ENCODE measurements around the gene TNFAIP8.

TNFAIP8 gene

GRCh38 chr5:119378075-119378700 is 22.4 kb downstream of the TNFAIP8 start:
- DNase-seq (ENCODE audit: low spot score in 2 of 2) (no peak), ATAC-seq (ENCODE audit: low read depth) (no peak)
- Mint-ChIP-seq H3K36me3 (peaks cover 16% of the 10 kb centered on the region), H3K9me3 (no peaks in the 10 kb centered on the region), H3K4me3 (no peak overlapping the region), H3K4me1 (peaks cover 43% of the 10 kb centered on the region), H3K27me3 (no peaks in the 10 kb centered on the region), H3K27ac (peak overlapping the region; percentile 83)

- Mint-ChIP-seq H3K4me3 (no peak overlapping the region), H3K4me1 (peaks cover 47% of the 10 kb centered on the region), H3K36me3 (peaks cover 16% of the 10 kb centered on the region), H3K27me3 (no peaks in the 10 kb centered on the region), H3K9me3 (no peaks in the 10 kb centered on the region), H3K27ac (peak overlapping the region; percentile 88)
- DNase-seq (ENCODE audit: low spot score in 2 of 2) (no peak), ATAC-seq (ENCODE audit: low read depth) (no peak)
Measured at GRCh38 chr5:119379096-119379495, 23.3 kb downstream of the TNFAIP8 start.

- peaks cover 50% of the 10 kb centered on the region for H3K4me1 Mint-ChIP-seq
- no peak for DNase-seq (ENCODE audit: low spot score in 2 of 2)
- no peak overlapping the region for H3K4me3 Mint-ChIP-seq
- H3K27ac Mint-ChIP-seq, result peak overlapping the region; percentile 88
- no peaks in the 10 kb centered on the region for H3K27me3 Mint-ChIP-seq
- H3K36me3 Mint-ChIP-seq, result peaks cover 17% of the 10 kb centered on the region
- ATAC-seq (ENCODE audit: low read depth), result peak; percentile 66
- H3K9me3 Mint-ChIP-seq, result no peaks in the 10 kb centered on the region
Measured at GRCh38 chr5:119379942-119380547, 24.2 kb downstream of the TNFAIP8 start.

GRCh38 chr5:119382169-119382568 is 26.4 kb downstream of the TNFAIP8 start:
- H3K4me3 Mint-ChIP-seq, result no peak overlapping the region

GRCh38 chr5:119383008-119383407 is 27.2 kb downstream of the TNFAIP8 start:
- H3K36me3 Mint-ChIP-seq, result peaks cover 19% of the 10 kb centered on the region
- H3K4me3 Mint-ChIP-seq, result no peak overlapping the region

More at GRCh38 chr5:119382169-119382568, 26.4 kb downstream of the TNFAIP8 start:
- DNase-seq (ENCODE audit: low spot score in 2 of 2) (no peak), ATAC-seq (ENCODE audit: low read depth) (no peak)
- H3K27me3 Mint-ChIP-seq, result no peaks in the 10 kb centered on the region
- H3K36me3 Mint-ChIP-seq, result peaks cover 17% of the 10 kb centered on the region
- peak overlapping the region; percentile 48 for H3K27ac Mint-ChIP-seq
- no peaks in the 10 kb centered on the region for H3K9me3 Mint-ChIP-seq
- peaks cover 63% of the 10 kb centered on the region for H3K4me1 Mint-ChIP-seq

GRCh38 chr5:119385136-119385535 is 29.3 kb downstream of the TNFAIP8 start:
- Mint-ChIP-seq H3K9me3 (no peaks in the 10 kb centered on the region), H3K4me3 (peak overlapping the region; percentile 41), H3K36me3 (peaks cover 29% of the 10 kb centered on the region), H3K27me3 (no peaks in the 10 kb centered on the region), H3K4me1 (peaks cover 66% of the 10 kb centered on the region), H3K27ac (peak overlapping the region; percentile 48)
- no peak for ATAC-seq (ENCODE audit: low read depth)
- no peak for DNase-seq (ENCODE audit: low spot score in 2 of 2)

More at GRCh38 chr5:119383008-119383407, 27.2 kb downstream of the TNFAIP8 start:
- DNase-seq (ENCODE audit: low spot score in 2 of 2) (no peak), ATAC-seq (ENCODE audit: low read depth) (no peak)
- peaks cover 65% of the 10 kb centered on the region for H3K4me1 Mint-ChIP-seq
- no peaks in the 10 kb centered on the region for H3K27me3 Mint-ChIP-seq
- no peaks in the 10 kb centered on the region for H3K9me3 Mint-ChIP-seq
- peak overlapping the region; percentile 48 for H3K27ac Mint-ChIP-seq

GRCh38 chr5:119385536-119386128 is 29.8 kb downstream of the TNFAIP8 start:
- peak overlapping the region; percentile 41 for H3K4me3 Mint-ChIP-seq
- peaks cover 28% of the 10 kb centered on the region for H3K36me3 Mint-ChIP-seq
- ATAC-seq (ENCODE audit: low read depth) (peak; percentile 31), DNase-seq (ENCODE audit: low spot score in 2 of 2) (no peak)
- no peaks in the 10 kb centered on the region for H3K27me3 Mint-ChIP-seq
- H3K4me1 Mint-ChIP-seq, result peaks cover 64% of the 10 kb centered on the region
- H3K27ac Mint-ChIP-seq, result peak overlapping the region; percentile 48
- no peaks in the 10 kb centered on the region for H3K9me3 Mint-ChIP-seq

GRCh38 chr5:119386596-119387344 is 31.0 kb downstream of the TNFAIP8 start:
- Mint-ChIP-seq H3K36me3 (peaks cover 34% of the 10 kb centered on the region), H3K4me1 (peaks cover 66% of the 10 kb centered on the region), H3K9me3 (no peaks in the 10 kb centered on the region), H3K4me3 (no peak overlapping the region), H3K27ac (peak overlapping the region; percentile 48), H3K27me3 (no peaks in the 10 kb centered on the region)
- DNase-seq (ENCODE audit: low spot score in 2 of 2) (no peak), ATAC-seq (ENCODE audit: low read depth) (no peak)

GRCh38 chr5:119387945-119388618 is 32.3 kb downstream of the TNFAIP8 start:
- Mint-ChIP-seq H3K36me3 (peaks cover 41% of the 10 kb centered on the region), H3K4me3 (peak overlapping the region; percentile 46)

GRCh38 chr5:119388619-119389190 is 32.9 kb downstream of the TNFAIP8 start:
- Mint-ChIP-seq H3K4me3 (peak overlapping the region; percentile 28), H3K36me3 (peaks cover 44% of the 10 kb centered on the region), H3K9me3 (no peaks in the 10 kb centered on the region), H3K27ac (peak overlapping the region; percentile 48), H3K4me1 (peaks cover 66% of the 10 kb centered on the region), H3K27me3 (no peaks in the 10 kb centered on the region)
- DNase-seq (ENCODE audit: low spot score in 2 of 2) (no peak), ATAC-seq (ENCODE audit: low read depth) (no peak)

More at GRCh38 chr5:119387945-119388618, 32.3 kb downstream of the TNFAIP8 start:
- no peak for ATAC-seq (ENCODE audit: low read depth)
- H3K4me1 Mint-ChIP-seq, result peaks cover 66% of the 10 kb centered on the region
- no peak for DNase-seq (ENCODE audit: low spot score in 2 of 2)
- peak overlapping the region; percentile 48 for H3K27ac Mint-ChIP-seq
- H3K27me3 Mint-ChIP-seq, result no peaks in the 10 kb centered on the region
- no peaks in the 10 kb centered on the region for H3K9me3 Mint-ChIP-seq

- peaks cover 63% of the 10 kb centered on the region for H3K4me1 Mint-ChIP-seq
- DNase-seq (ENCODE audit: low spot score in 2 of 2) (no peak), ATAC-seq (ENCODE audit: low read depth) (no peak)
- no peaks in the 10 kb centered on the region for H3K27me3 Mint-ChIP-seq
- H3K4me3 Mint-ChIP-seq, result peak overlapping the region; percentile 28
- peaks cover 44% of the 10 kb centered on the region for H3K36me3 Mint-ChIP-seq
- no peaks in the 10 kb centered on the region for H3K9me3 Mint-ChIP-seq
- peak overlapping the region; percentile 48 for H3K27ac Mint-ChIP-seq
Measured at GRCh38 chr5:119389288-119390030, 33.6 kb downstream of the TNFAIP8 start.

- peaks cover 48% of the 10 kb centered on the region for H3K36me3 Mint-ChIP-seq
- peaks cover 63% of the 10 kb centered on the region for H3K4me1 Mint-ChIP-seq
- peak overlapping the region; percentile 8 for H3K4me3 Mint-ChIP-seq
- no peaks in the 10 kb centered on the region for H3K9me3 Mint-ChIP-seq
- no peak for DNase-seq (ENCODE audit: low spot score in 2 of 2)
- peak overlapping the region; percentile 55 for H3K27ac Mint-ChIP-seq
- no peaks in the 10 kb centered on the region for H3K27me3 Mint-ChIP-seq
- no peak for ATAC-seq (ENCODE audit: low read depth)
Measured at GRCh38 chr5:119390404-119390803, 34.6 kb downstream of the TNFAIP8 start.
